ENCODE data around the gene TEAD2.

GRCh38 chr19:49349567-49349966 is 12.6 kb downstream of the TEAD2 start:
- no peak for TF ChIP-seq CTCF (conservative IDR thresholded peaks at IDR 0.05; ENCODE audit: low read depth, low read length)
- TF ChIP-seq EZH2phosphoT487 (IDR thresholded peaks at IDR 0.05; ENCODE audit: borderline replicate concordance, low read length), result no peak
- TF ChIP-seq EZH2 (IDR thresholded peaks at IDR 0.05; ENCODE audit: low read length, unreplicated experiment), result no peak
